HG03045 (cell line): ENCODE results near the gene OPTN.
A peak's percentile ranks its signal among the peaks of the same experiment; 100 is the strongest.
"Not testable (repeated sequence)": the region's sequence is repeated elsewhere in the genome, so short reads cannot be mapped to it uniquely, and the experiment has no call there.

Experiments used
- ATAC-seq: cut with Tn5 transposase; IDR thresholded peaks from one replicate; pipeline ENCODE4 v1.9.1; 2021; ENCODE audit warnings: mild to moderate bottlenecking, moderate library complexity; ENCODE audit not compliant: unreplicated experiment

Gene OPTN

DNA sequence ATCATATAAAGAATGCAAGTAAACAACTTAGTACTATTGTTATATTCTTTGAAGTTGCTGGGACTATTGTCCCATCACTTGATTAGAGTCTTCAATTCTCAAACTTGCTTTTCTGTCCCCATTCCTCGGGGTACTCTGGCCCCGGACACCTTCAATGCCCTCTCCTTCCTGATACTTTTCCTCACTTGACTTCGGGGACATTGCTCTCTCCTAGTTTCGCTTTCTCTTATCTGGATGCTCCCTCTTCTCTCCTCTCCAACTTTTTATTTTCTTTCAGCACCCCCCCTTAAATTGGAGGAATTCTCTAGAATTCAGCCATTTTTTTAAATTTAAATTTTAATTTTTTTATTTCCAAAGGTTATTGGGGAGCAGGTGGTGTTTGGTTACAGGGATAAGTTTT, 10.6 kb upstream of the OPTN start:
- no peak for ATAC-seq

DNA sequence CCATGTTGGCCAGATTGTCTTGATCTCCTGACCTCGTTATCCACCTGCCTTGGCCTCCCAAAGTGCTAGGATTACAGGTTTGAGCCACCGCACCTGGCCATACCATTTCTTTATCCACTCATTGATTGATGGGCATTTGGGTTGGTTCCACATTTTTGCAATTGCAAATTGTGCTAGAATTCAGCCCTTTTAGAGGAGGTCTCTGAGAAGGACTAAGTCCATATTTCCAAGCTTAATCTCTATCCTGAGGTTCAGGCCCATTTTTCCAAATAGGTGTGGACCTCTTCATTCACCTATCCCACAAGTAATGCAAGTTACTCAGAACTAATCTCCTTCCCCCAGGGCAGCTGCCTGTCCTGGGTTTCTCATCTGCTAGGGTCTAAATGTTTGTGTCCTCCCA, 9.7 kb upstream of the OPTN start:
- ATAC-seq: no peak

DNA sequence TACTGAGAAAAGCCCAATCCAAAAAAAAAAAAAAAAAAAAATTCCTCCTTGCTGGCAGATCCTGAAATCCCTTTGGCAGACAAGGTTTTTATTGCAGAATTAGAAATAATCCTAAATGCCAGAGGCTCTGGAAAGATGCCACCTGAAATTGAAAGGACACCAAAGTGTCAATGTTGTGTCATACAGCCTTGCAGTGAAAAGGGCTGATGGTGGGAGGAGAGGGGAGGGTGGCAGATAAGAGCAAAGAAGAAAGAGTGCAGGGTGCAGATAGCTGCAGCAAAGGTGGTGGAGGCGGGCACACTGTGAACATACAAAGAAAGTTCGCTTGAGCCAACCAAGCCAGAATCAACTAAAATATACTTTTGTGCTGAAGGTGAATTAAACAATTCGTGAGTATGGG, 8.2 kb upstream of the OPTN start:
- no peak for ATAC-seq

DNA sequence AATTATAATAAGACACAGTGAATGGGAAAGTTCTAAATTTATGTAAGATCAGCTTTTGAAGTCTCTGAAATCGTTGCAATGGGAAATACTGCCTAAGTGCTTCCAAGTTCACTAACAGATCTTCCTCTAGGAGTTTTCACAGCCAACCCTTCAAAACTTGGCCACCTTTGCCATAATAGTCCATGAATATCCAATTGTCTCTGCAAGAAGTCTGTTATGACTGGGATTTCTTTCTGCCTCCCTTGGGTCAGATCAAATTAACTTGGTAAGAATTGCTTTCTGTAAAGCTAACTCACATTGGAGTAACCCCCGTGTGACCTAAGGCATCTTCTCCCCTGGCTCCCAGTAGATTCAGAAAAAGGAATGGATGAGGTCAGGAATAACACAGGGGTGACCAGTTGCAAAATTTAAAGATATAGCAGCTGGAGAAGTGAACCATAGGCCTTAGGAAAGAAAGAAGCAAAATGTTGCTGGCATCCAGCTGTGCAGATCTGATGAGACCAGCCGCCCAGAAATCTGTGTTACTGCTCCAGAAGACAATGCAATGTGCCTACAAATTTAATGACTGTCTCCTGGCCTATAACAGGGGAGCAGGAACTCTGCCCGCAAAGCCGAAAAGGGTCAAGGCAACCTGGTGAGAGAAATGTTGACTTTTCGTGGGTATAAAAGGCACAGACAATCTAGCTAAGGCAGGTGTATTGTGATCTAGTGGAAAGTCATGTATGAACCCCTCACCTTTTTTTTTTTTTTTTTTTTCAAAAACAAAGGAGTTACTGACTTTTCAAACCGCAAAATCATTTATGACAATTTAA, 7.5 kb upstream of the OPTN start:
- no peak for ATAC-seq

DNA sequence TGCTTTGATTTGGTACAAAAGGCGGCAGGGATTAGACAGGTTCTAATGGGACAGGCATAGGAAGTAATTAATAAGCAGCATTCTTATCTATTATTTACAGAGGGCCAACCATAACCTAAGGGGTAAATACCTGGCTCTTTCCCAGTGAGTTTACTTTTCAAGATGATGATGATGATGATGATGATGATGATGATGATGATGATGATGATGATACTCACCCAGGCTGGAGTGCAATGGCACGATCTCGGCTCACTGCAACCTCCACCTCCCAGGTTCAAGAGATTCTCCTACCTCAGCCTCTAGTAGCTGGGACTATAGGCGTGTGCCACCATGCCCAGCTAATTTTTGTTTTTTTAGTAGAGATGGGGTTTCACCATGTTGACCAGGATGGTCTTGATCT, 5.9 kb upstream of the OPTN start:
- ATAC-seq: not testable (repeated sequence)

DNA sequence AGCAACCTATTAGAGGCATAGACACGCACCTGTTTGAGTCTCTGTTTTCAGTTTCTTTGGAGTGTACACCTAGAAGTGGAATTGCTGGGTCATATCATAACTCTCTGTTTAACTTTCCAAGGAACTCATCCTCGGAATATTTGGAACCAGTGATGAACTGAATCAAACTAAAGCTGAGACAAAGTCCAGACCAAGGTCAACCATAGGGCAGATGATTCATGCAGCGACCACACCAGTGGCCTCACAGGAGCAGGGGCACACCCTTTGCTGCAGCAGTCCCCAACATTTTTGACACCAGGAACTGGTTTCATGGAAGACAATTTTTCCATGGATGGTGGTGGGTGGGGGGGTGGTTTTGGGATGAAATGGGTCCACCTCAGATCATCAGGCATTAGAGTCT, 4.9 kb upstream of the OPTN start:
- no peak for ATAC-seq

DNA sequence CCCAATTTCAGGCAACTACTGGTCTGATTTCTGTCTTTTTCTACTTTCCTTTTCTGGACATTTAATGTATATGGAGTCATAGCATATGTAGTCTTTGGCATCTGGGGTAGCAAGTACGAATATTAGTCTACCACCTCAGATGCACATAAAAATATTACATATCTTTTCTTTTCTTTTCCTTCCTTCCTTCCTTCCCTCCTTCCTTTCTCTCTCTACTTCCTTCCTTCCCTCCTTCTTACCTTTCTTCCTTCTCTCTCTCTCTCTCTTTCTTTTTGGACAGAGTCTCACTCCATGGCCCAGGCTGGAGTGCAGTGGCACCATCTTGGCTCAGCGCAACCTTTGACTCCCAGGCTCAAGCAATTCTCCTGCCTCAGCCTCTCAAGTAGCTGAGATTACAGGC, 4.0 kb upstream of the OPTN start:
- no peak for ATAC-seq

DNA sequence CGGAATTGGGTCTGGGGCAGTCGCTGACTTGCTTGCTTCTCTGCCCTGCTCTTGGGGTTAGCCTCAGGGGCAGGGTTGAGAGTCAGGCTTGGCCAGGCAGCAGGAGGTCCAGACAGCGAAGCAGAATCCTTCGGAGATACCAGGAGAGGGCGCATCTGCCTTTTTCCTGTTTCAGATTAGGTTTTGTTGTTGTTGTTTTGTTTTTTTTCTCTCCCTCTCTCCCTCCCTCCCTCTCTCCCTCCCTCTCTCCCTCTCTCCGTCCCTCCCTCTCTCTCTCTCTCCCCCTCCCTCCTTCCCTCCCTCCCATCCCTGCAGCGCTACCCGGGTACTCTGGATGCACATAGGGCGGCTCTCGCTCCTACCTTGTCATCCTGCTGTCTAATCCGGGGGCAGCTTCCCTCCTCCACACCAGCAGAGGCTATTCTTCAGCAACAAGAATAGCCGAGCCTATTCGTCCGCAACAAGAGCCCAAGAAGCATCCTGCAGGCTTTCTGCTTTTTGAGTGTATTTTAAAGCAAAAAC, 758 bp upstream of the OPTN start:
- ATAC-seq: peak; percentile 30

DNA sequence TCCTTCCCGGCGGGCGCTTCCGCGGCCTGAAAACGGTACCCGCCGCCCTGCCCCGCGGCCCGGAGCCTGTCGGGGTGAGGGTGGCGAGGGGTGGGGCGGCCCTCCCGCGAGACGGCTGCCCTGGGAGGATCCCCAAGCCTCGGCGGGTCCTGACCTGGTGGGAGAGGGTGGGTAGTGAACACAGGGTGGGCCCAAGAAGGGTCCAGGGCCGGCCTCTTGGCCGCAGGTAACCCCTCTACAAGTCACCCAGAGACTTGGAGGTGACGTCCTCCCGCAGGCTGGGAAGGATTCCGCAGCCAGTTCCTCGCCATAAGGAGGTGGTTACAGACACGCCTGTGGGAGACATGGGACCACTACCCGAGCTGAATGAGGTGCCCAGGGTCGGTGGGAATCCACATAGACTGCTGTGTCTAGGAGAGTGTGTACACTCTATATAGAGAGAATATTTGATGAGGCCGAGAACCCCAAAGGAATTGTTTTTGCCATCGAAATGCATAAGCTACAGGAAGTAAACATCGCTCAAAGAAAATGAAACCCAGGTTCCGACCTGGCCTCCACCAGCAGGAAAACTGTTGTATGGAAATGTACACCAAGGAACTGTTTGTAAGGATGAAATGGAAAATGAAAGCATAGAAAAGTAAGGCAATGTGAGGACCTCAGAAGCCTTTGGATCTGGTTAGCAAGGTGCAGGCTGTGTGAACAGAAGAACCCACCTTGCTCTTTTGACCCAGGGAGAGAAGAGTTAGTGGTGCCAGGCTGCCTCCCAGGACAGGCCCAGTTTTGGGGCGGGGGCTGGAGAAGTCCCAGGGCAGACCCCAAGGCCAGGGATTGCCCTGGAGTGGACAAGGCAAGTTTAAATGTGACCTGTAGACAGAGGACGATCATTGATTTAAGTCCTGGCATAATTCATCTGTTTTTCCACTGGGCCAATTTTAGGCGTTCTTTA, 659 bp downstream of the OPTN start:
- peak; percentile 35 for ATAC-seq

DNA sequence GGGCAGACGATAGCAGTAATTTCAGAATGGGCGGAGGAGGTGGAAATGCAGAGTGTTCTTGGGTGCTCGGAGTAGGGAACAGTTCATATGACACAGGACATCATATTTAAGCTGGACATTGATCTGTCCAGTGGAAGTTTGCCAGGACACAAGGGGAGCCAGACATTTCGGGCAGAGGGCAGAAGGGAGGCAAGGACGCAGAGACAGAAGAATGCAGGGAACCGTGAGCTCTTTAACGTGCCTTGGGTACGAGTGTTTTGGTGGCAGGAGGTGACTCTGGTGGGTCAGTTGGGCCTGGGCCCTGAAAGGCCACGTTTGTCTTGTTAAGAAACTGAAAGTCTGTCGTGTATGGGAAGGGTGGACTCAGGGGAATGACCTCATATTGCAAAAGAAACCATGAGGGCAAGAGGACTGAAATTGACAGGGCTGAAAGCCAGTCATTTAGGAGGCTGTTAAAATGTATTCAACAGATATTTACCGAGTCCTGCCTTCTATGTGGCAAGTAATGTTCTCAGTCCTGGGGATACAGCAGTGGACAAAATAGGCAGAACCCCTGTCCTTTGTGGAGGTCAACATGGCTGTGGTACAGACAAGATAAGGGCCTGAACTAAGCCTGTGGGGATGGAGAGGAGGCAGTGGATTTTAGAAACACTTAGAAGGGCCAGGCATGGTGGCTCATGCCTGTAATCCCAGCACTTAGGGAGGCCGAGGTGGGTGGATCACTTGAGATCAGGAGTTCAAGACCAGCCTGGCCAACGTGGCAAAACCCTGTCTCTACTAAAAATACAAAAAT, 2.2 kb downstream of the OPTN start:
- no peak for ATAC-seq

DNA sequence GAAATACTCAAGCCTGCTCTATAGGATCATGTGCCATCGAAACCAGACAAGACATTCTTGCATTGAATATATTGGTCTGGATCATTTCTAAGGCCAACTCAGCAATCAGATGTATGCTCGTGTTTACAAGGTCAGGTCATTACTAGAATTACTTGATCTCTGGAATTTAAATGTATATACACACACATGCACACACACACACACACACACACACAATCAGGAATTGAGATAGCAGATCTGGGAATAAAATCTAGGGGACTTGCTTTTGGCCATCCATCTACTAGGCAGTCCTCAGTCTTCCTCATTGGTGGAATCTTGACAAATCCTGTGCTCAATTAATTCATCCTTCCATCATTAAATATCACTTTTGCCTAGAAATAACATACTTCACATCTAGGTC, 3.6 kb downstream of the OPTN start:
- ATAC-seq: no peak

DNA sequence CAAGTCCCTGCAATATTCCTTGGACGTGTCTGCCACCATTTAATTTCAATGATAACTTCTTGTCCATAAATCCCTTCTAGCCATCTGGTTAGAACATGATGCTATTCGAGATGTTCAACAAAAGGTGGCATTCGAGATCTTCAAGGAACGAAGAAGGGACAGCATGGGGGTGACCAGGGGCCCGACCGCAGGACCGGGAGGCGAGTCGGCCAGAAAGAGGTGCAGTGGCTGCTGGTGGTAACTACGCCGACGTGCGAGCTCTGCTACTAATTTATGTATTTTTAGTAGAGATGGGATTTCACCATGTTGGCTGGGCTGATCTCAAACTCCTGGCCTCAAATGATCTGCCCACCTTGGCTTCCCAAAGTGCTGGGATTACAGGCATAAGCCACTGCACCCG, 4.7 kb downstream of the OPTN start:
- no peak for ATAC-seq

DNA sequence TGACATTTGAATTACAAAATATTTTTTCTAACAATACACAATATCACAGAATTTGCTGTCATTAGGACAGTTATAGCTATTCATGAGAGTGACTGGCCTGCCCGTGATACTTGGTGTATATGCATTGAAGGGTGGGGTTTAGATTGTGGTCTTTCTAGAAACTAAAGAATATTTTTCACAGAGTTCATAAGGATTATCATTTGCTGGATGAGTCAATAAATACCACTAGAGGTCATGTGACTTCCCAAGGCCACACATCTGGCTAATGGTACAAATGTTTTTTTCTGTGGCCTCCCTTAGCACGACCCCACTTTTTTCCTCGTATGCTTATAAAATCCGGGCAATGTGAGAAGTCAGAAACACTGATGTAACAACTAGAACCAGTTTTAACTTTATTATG, 5.2 kb downstream of the OPTN start:
- ATAC-seq: no peak

DNA sequence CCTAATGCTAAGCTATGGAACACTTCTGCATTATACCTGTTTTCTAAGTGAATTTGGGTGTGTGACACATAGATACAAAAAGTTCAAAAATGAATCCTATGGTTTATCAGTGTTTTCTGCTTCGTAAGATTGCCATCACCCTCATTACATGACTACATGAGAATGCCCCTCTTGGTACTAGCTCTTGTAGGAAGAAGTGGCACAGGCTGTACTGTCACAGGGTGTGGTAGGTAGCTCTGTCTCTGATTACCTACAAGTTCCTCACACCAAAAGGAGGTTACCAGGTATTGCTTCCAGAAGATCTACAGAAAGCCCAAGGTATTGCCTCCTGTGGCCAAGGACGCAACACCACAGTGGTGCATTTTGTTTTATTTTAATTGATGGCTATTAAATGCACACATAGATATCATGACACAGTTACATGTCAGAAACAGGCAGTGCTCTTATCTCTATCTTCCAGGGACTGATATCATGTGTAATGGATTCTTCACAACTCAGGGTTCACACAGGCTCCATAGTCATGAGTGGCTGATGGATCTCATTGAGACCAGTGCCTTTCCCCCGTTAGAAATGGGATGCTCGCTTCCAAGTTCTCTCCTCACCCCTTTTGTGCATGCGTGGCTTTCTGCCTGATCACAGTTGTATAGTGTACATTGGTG, 6.6 kb downstream of the OPTN start:
- no peak for ATAC-seq

DNA sequence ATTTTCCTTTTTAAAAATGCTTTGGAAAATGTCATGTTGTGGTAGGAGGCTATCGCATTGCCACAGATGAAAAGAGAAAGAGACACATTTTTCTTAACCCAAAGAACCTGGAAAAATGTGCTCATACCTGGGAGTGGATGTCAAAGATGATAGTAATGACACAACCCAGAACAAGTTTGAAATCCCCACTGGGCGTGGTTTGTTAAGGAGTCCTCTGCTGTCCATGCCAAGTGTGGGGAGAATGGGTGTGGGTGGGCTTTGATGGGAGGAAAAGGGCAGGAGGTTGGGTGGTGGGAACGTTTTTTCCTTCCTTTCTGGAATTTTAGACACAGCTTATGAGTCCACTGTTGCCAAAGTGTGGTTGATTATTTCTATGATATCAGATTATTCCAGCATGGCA, 10.9 kb downstream of the OPTN start:
- ATAC-seq: no peak

DNA sequence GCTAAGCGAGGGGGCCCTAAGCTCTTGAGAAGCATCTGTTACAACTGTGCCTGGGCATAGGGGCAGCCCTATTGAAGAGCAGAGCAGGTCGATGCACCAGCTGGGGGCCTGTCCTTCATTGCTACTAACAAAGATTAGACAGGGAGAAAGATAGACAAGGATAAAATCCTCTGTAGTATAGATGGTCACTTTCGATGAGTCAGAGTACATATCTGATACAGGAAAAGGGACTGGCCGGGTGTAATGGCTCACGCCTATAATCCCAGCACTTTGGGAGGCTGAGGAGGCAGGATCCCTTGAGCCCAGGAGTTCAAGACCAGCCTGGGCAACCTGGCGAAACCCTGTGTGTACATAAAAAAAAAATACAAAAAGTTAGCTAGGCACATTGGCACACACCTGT, 13.6 kb downstream of the OPTN start:
- no peak for ATAC-seq

DNA sequence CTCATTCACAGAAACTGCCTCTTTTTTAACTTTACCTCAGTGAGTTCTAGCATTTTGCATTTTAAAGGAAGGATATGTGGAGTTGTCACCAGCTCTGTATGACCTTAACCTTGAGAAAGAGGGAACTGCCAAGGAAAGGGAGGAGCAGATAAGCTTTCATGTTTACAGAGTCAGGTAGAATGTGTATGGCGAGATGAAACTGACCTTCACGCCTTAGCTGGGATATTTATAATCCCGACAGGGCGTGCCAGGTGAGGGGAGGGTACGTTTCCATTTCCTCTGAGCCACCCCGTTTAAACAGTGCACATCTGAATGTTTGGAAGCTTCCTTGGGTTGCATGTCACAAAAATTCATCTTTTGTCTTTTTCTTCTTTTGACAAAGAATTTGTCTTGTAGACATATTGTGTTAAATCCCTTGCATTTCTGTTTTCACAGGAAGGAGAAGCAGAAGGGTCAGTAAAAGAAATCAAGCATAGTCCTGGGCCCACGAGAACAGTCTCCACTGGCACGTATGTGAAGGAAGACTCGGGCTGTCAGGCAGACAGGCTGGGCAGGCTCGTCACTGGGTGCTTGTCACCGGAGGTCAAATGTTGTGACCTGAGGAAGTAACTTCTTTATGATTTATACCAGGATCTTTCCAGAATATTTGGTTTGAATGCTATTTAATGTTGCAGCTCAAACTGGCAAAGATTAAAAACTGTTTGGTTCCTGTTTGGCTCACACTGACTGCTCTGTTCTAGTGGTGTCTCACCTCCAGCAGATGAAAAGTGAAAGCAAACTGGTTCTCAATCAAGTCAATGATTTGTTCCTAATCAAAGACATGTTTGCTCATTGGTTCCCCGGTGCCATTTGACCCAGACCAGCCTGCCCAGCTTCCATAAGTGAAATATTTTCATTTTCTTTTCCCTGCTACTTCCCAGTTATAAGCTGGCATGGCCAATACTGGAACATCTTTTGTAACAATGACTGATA, 16.2 kb downstream of the OPTN start:
- ATAC-seq: no peak

DNA sequence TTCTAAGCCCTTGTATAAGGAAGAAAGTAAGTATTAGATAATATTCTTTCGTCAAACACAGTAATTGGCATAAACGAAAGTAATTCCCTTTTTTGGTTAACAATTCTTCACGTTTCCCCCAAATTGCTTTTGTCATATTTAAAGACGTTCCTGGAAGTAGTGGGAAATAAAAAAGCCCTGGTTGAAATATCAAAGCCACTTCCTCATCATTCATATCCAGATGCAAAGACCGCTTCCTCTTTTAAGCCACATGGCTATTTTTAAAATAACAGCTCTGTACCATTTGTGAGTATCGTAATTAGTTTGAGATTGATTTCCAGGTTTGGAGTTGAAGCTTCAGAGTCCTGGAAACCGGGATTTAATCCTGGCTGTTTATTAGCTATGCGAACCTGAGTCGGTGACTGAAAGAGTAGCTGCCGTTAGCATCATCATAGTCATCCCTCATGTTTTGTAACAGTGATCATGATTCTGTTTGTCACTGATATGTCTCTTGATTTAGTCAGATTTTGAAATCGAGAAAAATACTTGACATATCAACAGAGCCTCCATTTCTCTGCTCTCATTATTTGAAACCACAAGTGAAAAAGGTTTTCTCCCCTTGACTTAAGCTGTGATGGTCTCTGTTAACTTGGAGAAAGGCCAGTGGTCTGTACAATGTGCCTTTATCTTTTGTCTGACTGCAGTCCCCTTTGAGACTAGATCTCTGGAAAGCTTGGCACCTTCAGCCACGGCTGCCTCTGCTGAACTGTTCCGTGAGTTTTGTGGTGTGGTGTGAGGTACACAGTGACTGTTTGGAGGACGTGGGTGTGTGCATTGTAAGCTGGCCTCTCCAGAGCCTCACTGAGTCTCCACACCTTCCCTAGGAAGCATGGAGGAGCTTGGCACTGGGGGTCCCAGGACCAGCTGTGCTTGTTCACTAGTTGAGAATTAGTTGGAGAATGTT, 18.1 kb downstream of the OPTN start:
- ATAC-seq: no peak
